RWPE1 (cell line): ENCODE measurements around the gene ZRANB2.
A peak's percentile ranks its signal among the peaks of the same experiment; 100 is the strongest.

Experiments used
- CTCF ChIA-PET: fragments of 350-600 bp; sonication (Branson Sonifier 250); formaldehyde crosslinking; extraction: SDS; loops from one replicate; lab custom pipeline; 2021; lab: Yijun Ruan, JAX
- POLR2A ChIA-PET: fragments of 400-600 bp; formaldehyde crosslinking; extraction: SDS; loops from one replicate; lab custom pipeline; 2020; ENCODE audit warnings: antibody characterized with exemption; ENCODE audit not compliant: low non-redundant PET; lab: Yijun Ruan, JAX
- DNase-seq: peaks from one replicate; pipeline ENCODE4 v3.0.0; 2012; ENCODE audit warnings: low spot score
- H3K27ac ChIP-seq: fragments of 450-650 bp; 2 replicates; pipeline ENCODE4 v1.5.1; 2017
- CTCF ChIP-seq: fragments of 450-650 bp; conservative IDR thresholded peaks from 2 replicates; pipeline ENCODE4 v1.5.1; 2017; ENCODE audit warnings: low read depth, mild to moderate bottlenecking

Gene ZRANB2, protein sequence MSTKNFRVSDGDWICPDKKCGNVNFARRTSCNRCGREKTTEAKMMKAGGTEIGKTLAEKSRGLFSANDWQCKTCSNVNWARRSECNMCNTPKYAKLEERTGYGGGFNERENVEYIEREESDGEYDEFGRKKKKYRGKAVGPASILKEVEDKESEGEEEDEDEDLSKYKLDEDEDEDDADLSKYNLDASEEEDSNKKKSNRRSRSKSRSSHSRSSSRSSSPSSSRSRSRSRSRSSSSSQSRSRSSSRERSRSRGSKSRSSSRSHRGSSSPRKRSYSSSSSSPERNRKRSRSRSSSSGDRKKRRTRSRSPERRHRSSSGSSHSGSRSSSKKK

DNA sequence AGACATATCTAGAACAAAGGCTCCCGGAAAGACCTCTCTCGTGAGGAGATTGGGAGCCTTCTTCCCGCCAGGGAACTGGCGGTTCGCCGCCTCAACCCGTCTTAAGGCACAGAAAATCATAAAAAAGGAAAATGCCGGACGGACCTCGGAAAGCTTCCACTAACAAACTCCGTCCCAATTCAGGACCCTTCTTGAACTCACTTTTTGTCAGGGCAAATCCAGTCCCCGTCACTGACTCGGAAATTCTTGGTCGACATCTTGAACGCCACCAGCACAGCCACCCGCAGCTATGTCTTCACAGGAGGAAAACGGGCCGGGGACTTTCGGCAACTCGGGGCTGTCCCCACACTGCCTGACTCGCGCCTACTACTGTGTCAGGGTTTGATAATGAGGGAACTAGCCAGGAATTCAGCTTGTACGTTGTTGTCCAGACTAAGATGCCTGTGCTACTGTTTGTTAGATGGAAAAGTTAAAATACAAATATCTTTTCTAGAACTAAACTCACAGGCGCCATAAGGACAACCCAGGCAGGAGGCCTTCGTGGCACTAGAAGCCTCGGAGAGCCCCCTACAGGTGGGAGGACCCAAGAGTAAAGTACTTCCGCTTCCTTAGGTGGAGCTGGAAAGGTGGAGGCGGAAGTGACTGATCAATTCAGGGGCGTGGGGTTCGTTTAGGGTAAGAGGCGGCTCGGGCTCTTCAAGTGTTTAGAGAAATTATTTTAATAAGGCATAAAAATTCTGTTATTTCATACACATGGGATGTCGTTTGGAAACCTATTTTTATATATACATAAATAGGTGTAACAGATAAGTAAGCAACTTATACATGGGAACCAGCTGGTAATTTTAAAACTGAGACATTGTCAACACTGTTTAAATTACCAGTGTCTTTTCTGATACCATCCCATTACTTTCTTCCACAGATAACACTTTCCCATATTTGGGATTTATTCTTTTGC is at the start of gene ZRANB2:
Gene ZRANB2, minus strand, starts transcription at position 297 of the 958 bp plus-strand sequence. Its CDS starts 40 bp downstream, at position 257.
- H3K27ac ChIP-seq = peak within 1 kb of the TSS; percentile 86
- ChIA-PET CTCF (interaction anchor here (1.1 kb wide), 1 partner anchor 12 kb away, joined by 3 read pairs; no protein-coding TSS in a partner anchor), POLR2A (no interaction called here)
- peak; percentile 95 for DNase-seq
- peak; percentile 81 for TF ChIP-seq CTCF

- ChIA-PET POLR2A (no interaction called here), CTCF (no interaction called here)
- no peak for TF ChIP-seq CTCF
- DNase-seq = no peak
- H3K27ac ChIP-seq = no peak overlapping the region
Measured at GRCh38 chr1:71128060-71128459, 47.2 kb upstream of the ZRANB2 start.

DNA sequence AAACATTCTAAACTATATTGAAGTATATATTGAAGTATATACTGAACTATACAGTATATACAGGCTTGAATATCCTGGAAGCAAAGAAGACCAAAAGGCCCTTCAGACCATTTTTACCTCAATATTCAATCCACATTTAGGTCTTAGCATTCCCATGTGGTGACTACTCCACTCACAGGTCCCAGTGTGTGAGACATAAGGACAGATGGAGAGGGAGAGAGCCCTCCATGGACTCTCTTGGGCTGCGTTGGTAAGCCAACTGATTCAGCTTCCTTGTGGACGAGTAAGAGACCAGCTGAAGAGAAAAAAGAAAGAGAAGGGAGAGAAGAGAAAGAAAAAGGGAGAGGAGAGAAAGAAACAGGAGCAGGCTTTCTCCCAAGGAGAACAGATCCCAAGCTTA is 37.3 kb upstream of the ZRANB2 start:
- no peak for DNase-seq
- ChIA-PET POLR2A (no interaction called here), CTCF (no interaction called here)
- no peak overlapping the region for H3K27ac ChIP-seq
- no peak for TF ChIP-seq CTCF

DNA sequence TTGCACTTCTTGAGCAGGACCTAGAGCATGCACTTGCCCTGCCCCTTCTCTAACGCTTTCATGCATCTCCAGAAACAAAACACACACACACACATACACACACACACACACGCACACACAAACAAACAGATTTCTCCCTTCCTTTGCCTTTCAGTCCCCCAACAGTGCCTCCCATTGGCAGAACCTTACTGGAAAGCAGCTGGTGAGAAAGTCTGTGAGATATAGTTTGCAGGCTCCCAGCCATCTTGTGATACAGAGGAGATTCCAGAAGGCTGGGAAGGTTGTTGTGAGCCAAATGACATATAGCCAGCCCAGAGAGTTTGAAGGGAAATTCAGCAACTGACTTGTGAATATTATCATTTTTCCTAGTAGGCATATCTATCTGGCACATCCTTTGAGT is 35.9 kb upstream of the ZRANB2 start:
- TF ChIP-seq CTCF = no peak
- no peak overlapping the region for H3K27ac ChIP-seq
- no peak for DNase-seq
- ChIA-PET POLR2A (no interaction called here), CTCF (interaction anchor here (0.6 kb wide), 1 partner anchor 43 kb away, joined by 4 read pairs; no protein-coding TSS in a partner anchor)

DNA sequence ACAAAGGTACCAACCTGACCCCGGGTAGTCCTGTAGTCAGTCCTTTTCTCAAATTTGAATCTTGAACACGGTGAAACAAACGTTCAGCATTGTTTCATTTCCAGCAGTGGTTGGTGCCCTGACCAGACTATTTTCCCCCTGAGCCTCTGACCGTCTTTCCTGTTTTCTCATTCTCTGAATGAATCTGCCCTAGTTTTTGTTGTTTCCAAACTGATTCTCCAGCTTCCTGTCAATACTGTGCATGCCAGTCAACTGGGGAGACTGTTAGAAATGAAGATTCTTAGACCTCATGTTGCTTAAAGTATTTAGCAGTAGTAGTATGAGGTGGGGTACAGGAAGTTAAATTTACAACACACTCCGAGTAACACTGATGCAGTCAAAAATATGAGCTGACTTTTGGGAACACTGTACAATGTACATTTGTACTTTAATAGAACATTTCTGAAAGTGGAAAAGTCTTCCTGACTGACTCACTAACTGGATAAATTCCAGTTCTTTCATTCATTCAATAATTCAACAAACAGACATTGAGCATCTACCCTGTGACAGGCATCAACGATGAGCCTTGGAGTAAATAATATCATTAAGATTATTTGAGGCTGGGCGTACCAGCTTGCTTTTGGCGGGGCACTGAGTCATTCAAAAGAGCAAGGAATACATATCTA is 26.0 kb upstream of the ZRANB2 start:
- TF ChIP-seq CTCF = no peak
- ChIA-PET POLR2A (no interaction called here), CTCF (no interaction called here)
- no peak for DNase-seq
- no peak overlapping the region for H3K27ac ChIP-seq

- TF ChIP-seq CTCF = no peak
- POLR2A ChIA-PET = no interaction called here
- CTCF ChIA-PET = no interaction called here
- DNase-seq = no peak
- H3K27ac ChIP-seq = no peak overlapping the region
Measured at GRCh38 chr1:71104417-71104816, 23.6 kb upstream of the ZRANB2 start.
